ENCODE data around the gene KHNYN.

DNA sequence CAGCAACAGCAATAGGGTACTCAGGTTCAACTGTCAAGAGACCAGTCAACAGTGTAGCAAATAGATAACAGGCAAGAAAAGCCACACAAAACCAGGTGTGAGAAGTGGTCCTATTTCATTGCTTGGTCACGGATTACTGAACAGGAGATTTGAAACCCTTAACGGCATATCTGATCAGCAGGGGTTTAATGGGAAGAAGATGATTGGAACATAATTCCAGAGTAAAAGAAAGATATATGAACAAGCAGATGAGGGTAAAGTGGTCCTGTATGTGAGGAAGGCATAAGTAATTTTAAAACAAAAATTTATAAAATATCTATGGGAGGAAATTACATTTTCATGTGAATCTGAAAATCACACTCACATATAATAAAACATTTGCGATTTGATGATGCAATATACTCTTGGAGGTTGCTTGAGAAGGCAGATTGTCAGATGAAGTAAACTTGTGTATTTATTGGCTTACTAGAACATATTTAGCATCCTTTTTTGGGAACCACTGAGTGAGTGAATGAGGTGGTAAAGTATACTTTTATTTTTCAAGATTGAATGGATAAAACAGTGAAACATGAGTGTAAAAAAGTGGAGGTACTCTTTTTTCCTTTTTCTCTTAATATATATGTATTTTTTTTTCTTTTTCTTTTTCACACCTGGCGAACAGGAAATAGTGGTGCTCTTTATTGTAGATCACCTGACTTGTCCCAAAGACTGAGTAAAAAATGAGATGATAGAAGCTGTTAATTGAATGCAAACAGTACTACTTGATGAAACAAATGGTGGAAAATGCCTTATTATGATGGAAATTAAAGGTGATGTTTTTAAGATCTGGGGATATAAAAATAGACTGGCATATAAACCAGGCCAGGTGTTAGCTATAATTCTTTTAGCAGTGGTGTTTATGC, 34.4 kb downstream of the KHNYN start:
- TF ChIP-seq CTCF (tag by site-specific recombination; IDR thresholded peaks at IDR 0.05): no peak
- TF ChIP-seq ZNF707 (tag by site-specific recombination; IDR thresholded peaks at IDR 0.05): no peak
- TF ChIP-seq ZNF121 (tag by site-specific recombination; IDR thresholded peaks at IDR 0.05): no peak
- TF ChIP-seq ZNF10 (tag by site-specific recombination; IDR thresholded peaks at IDR 0.05): no peak
- no peak for TF ChIP-seq ZNF571 (tag by site-specific recombination; IDR thresholded peaks at IDR 0.05)
- no peak for TF ChIP-seq EGR2 (tag by site-specific recombination; IDR thresholded peaks at IDR 0.05; ENCODE audit: low read depth)
- no peak for TF ChIP-seq ZNF514 (tag by site-specific recombination; IDR thresholded peaks at IDR 0.05)
- TF ChIP-seq SETDB1 (IDR thresholded peaks at IDR 0.05; ENCODE audit: insufficient read length, low read length): no peak
- TF ChIP-seq ZNF274 (IDR thresholded peaks at IDR 0.05; ENCODE audit: low read length): no peak
- no peak for TF ChIP-seq ZNF274 (tag by site-specific recombination; IDR thresholded peaks at IDR 0.05; ENCODE audit: borderline replicate concordance)
- no peak for TF ChIP-seq ZNF837 (tag by site-specific recombination; IDR thresholded peaks at IDR 0.05)
- TF ChIP-seq SP7 (tag by site-specific recombination; IDR thresholded peaks at IDR 0.05): no peak
- no peak for TF ChIP-seq ZNF654 (tag by site-specific recombination; IDR thresholded peaks at IDR 0.05; ENCODE audit: low read depth)

Measured in HEK293 (cell line).